Pancreas (tissue), 10 donors: ENCODE data around the gene PEX26. TPM values are rescaled to one million over a fixed set of nuclear protein-coding genes. Genes with fewer than 3 reads are reported as not detected.

Experiments used
- ATAC-seq, 4 donors: fragments of 200-7000 bp; cut with Tn5 transposase; one replicate each; pipeline versions ENCODE4 v1.8.0 to v1.9.1; 2020; ENCODE audit warnings: mild to moderate bottlenecking in 4 of 4, moderate library complexity in 4 of 4
- DNase-seq, 6 donors: peaks; one replicate each; pipeline ENCODE4 v3.0.0-alpha.2; 2020
- FAIRE-seq: peaks from 2 replicates; lab custom pipeline; 2012; peaks lifted over from hg19 to GRCh38; lab: Jason Lieb, UNC
- H3K27ac ChIP-seq, 4 donors: fragments of 200-600 bp; sonication (generic); 1 replicate in 3 of 4; 2 replicates in 1 of 4; pipeline versions ENCODE4 v1.5.0 to v1.8.0; 2020
- H3K27me3 ChIP-seq, 4 donors: fragments of 200-600 bp; one replicate each; pipeline ENCODE4 v1.8.0; 2021
- H3K36me3 ChIP-seq, 3 donors: fragments of 200-600 bp; sonication (generic) in 1 of 3; one replicate each; pipeline versions ENCODE4 v1.5.0 to v1.8.0; 2020 to 2021
- H3K4me1 ChIP-seq, 3 donors: fragments of 200-600 bp; one replicate each; pipeline ENCODE4 v1.8.0; 2021
- H3K4me3 ChIP-seq, 4 donors: fragments of 200-600 bp; sonication (generic) in 2 of 4; one replicate each; pipeline versions ENCODE4 v1.5.0 to v1.8.0; 2020 to 2021
- H3K9me3 ChIP-seq, 4 donors: fragments of 200-600 bp; one replicate each; pipeline ENCODE4 v1.8.0; 2021
- WGBS, 2 donors: extraction: QIAGEN DNeasy Blood & Tissue Kit; methylation state at CpG; one replicate each; pipeline ENCODE4 v1.1.7; 2013; 5-methylcytosine and 5-hydroxymethylcytosine counted together
- intact Hi-C, 3 donors: fragments of 100-400 bp; cut with DNase I; formaldehyde crosslinking; loops; one replicate each; pipeline versions ENCODE4 v1.11.1 to v1.14.2; 2022
- polyA plus RNA-seq, 2 donors: library from polyadenylated mRNA; stranded (reverse); fragments of 200-250 nt; gene quantifications; one replicate each; pipeline ENCODE4 v1.2.3, GENCODE V29; 2013
- total RNA-seq, 6 donors: library from RNA; stranded (reverse); fragmentation: NEBNext Ultra II Directional in 4 of 6; extraction: Animal tissue kit (Norgen Biotek cat#: 25700) in 4 of 6; gene quantifications; one replicate each; pipeline versions ENCODE4 v1.2.1 to v1.2.4, GENCODE V29; 2021 to 2023
- TF ChIP-seq, protein P1 (sequence below), 4 donors: fragments of 200-600 bp; sonication (generic) in 3 of 4; IDR thresholded peaks; one replicate each; pipeline versions ENCODE4 v1.5.0 to v1.8.0; 2021; ENCODE audit warnings: antibody characterized with exemption in 4 of 4
- donor health status: healthy with polysubstance abuse.
- donor health status: DM: no; HTN: no; CAD: no; lungs with moderate emphysema.
- donor health status: DM: no; HTN: no; CAD: no.
- donor health status: control.
- donor health status: control.
- donor health status: Bipolar disorder and iron deficiency.
- donor health status: DM: yes; HTN: yes; CAD: no.
- donor health status: DM: no; HTN: no; CAD: no.
- donor health status: DM: no; HTN: no; CAD: no.
- donor health status: DM: yes; HTN: yes; CAD: no.

PEX26 gene
- total and polyA plus RNA-seq, 8 donors = 9.3 to 26.5 (median 14.3) TPM

DNA sequence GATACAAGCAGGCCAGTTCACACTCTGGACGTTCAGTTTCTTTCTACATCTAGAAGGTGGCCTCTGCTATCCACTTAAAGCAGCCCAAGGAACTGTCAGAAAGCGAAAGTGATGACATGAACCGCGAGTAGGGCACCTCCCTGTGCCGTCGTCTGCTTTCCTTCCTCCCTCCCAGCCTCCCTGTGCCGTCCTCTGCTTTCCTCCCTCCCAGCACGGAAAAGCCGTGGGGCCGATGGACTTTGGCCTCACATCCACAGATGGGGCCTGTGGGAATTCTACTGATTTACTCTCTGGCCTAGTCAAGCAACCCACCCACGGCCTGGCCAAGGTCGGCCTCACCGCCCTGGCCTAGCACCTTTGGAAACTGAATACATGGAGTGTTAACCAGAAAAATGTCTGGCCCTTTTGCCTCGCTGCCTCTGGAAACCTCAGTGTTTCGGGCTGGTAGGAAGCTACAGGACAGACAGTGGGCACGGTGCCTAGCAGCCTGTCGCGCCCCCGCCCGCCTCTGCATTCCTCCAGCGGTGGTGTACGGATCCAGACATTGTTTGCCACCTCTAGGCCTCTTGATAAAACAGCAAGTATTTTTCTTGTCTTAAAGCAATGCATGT, 14.2 kb downstream of the PEX26 start:
- peak overlapping the region in 2 of 4 donors; percentile 22 for H3K4me3 ChIP-seq
- H3K4me1 ChIP-seq = peaks cover 0 to 12% (median 9%) of the 10 kb centered on the region in 3 donors
- H3K9me3 ChIP-seq = no peaks in the 10 kb centered on the region
- H3K36me3 ChIP-seq = peaks cover 0 to 16% (median 10%) of the 10 kb centered on the region in 3 donors
- TF ChIP-seq, protein P1, sequence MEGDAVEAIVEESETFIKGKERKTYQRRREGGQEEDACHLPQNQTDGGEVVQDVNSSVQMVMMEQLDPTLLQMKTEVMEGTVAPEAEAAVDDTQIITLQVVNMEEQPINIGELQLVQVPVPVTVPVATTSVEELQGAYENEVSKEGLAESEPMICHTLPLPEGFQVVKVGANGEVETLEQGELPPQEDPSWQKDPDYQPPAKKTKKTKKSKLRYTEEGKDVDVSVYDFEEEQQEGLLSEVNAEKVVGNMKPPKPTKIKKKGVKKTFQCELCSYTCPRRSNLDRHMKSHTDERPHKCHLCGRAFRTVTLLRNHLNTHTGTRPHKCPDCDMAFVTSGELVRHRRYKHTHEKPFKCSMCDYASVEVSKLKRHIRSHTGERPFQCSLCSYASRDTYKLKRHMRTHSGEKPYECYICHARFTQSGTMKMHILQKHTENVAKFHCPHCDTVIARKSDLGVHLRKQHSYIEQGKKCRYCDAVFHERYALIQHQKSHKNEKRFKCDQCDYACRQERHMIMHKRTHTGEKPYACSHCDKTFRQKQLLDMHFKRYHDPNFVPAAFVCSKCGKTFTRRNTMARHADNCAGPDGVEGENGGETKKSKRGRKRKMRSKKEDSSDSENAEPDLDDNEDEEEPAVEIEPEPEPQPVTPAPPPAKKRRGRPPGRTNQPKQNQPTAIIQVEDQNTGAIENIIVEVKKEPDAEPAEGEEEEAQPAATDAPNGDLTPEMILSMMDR (IDR thresholded peaks at IDR 0.05) = no peak
- peak; percentile 85 to 91 (median 89) for ATAC-seq
- DNase-seq = peak; percentile 71 to 80 (median 74)
- WGBS, 2 donors = 4 to 7% methylated on average over 22 of the region's 22 CpGs
- peak overlapping the region; percentile 71 to 85 (median 80) for H3K27ac ChIP-seq
- intact Hi-C loops = no loop called here
- FAIRE-seq = no peak
- no peaks in the 10 kb centered on the region for H3K27me3 ChIP-seq

DNA sequence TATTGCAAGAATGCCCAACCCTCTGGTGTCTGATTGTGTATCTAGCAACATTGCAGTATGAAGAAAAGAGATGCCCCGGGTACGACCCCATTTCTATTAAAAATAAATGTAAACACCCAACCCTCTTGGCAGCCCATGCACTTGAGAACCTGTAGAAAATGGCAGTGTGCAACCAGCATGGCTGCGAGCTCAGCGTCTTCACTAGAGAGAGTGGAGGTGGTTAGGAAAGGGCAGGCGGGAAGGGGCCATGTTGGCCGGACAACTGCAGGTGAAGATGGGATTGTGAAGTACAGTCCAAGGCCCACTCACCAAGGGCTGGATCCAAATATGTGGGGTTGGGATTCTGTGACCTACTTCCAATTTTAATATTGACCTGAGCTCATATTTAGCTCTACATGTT, 15.9 kb downstream of the PEX26 start:
- H3K4me3 ChIP-seq = no peak overlapping the region
- TF ChIP-seq, protein P1 (IDR thresholded peaks at IDR 0.05) = no peak
- no peaks in the 10 kb centered on the region for H3K9me3 ChIP-seq
- 91 to 97% methylated on average over 6 of the region's 6 CpGs for WGBS, 2 donors
- no peak overlapping the region for H3K27ac ChIP-seq
- peaks cover 0 to 12% (median 9%) of the 10 kb centered on the region in 3 donors for H3K4me1 ChIP-seq
- H3K36me3 ChIP-seq = no peaks in the 10 kb centered on the region
- no peaks in the 10 kb centered on the region for H3K27me3 ChIP-seq
- intact Hi-C loops = no loop called here
- DNase-seq = no peak
- FAIRE-seq = no peak
- no peak for ATAC-seq

DNA sequence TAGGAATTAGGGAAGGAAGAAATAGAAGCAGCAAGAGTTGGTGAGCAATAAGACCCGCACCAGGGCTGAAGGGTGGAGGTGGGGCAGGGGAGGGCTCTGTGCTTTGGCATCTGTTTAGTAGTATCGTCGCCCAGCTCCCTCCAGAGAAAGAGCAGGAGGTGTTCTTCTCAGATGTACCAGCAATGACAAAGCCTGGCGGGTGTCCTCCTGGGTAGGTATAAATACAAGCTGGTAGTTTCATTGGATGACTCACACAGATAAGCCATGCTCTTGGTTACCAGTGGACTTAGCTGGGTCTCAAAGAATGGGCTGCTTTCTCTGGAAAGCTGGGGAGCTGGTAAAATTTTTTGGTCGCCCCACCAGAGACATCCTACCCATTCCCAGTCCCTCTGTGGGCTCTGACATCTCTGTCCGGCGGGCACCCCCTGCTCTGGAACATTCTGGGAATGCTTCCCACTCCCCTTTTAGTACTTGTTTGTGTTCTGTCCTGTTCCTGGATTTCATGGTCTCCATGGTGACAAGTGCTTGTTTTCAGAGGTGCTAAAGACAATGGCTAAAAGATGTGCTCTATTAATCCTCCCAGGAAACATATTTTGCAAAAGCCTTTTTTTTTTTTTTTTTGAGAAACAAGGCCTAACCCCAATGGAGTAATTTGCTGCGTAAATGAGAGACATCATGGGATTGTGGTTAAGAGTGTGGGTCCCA, 17.5 kb downstream of the PEX26 start:
- H3K4me3 ChIP-seq = no peak overlapping the region
- intact Hi-C loops = no loop called here
- no peak for FAIRE-seq
- DNase-seq = no peak
- H3K27ac ChIP-seq = no peak overlapping the region
- H3K27me3 ChIP-seq = no peaks in the 10 kb centered on the region
- peaks cover 0 to 10% (median 9%) of the 10 kb centered on the region in 3 donors for H3K4me1 ChIP-seq
- H3K9me3 ChIP-seq = no peaks in the 10 kb centered on the region
- 90 to 97% methylated on average over 8 of the region's 8 CpGs for WGBS, 2 donors
- H3K36me3 ChIP-seq = no peaks in the 10 kb centered on the region
- TF ChIP-seq, protein P1 (IDR thresholded peaks at IDR 0.05) = no peak
- ATAC-seq = no peak

DNA sequence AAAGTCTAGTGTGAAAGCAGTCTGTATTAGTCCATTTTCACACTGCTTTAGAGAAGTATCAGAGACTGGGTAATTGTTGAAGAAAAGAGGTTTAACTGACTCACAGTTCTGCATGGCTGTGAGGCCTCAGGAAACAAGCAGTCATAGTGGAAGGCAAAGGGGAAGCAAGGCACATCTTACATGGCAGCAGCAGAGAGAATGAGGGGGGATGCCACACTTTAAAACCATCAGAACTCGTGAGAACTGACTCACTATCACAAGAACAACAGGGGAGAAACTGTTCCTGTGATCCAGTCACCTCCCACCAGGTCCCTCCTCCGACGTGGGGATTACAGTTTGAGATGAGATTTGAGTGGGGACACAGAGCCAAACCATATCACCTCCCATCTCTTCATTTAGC, 19.0 kb downstream of the PEX26 start:
- H3K27ac ChIP-seq = no peak overlapping the region
- ATAC-seq (no peak), FAIRE-seq (no peak), DNase-seq (no peak)
- no peak overlapping the region for H3K4me3 ChIP-seq
- H3K4me1 ChIP-seq = peaks cover 0 to 9% (median 6%) of the 10 kb centered on the region in 3 donors
- no peaks in the 10 kb centered on the region for H3K9me3 ChIP-seq
- 75 to 93% methylated on average over 3 of the region's 3 CpGs for WGBS, 2 donors
- H3K36me3 ChIP-seq = no peaks in the 10 kb centered on the region
- TF ChIP-seq, protein P1 (IDR thresholded peaks at IDR 0.05) = no peak
- intact Hi-C loops = no loop called here
- no peaks in the 10 kb centered on the region for H3K27me3 ChIP-seq

DNA sequence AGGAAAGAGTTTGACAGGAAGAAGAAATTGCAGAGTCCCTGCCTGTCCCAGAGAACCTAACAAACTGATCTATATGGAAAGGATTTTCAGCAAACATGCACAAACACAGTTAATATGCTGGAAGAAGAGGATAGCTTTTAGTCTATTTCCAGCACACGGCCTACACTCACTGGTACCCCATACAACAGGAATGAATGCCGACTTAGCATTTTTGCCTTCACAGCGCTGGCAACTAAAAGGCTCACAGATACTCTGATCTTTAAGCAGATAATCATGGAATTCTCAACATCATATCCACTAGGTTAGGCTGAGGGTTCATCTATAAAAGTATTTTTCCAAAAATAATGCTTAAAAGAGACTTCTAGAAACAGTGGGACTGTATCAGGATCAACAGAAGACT, 23.0 kb downstream of the PEX26 start:
- ATAC-seq = no peak
- no peak for FAIRE-seq
- DNase-seq = no peak
- Histone ChIP-seq H3K36me3 (no peaks in the 10 kb centered on the region), H3K27ac (no peak overlapping the region), H3K4me3 (no peak overlapping the region), H3K9me3 (no peaks in the 10 kb centered on the region), H3K4me1 (no peaks in the 10 kb centered on the region), H3K27me3 (no peaks in the 10 kb centered on the region)
- TF ChIP-seq, protein P1 (IDR thresholded peaks at IDR 0.05) = no peak
- intact Hi-C loops = no loop called here
- 85 to 94% methylated on average over 3 of the region's 3 CpGs for WGBS, 2 donors
